Ovary (tissue), 3 donors: Measurements from ENCODE around the gene EHMT2.

Experiments
- EP300 ChIP-seq: sonication (generic); formaldehyde crosslinking; IDR thresholded peaks from one replicate; pipeline ENCODE4 v1.6.1; 2017; ENCODE audit warnings: antibody characterized with exemption
- POLR2A ChIP-seq: fragments of 450-650 bp; IDR thresholded peaks from one replicate; pipeline ENCODE4 v1.6.1; 2017; ENCODE audit warnings: antibody characterized with exemption, mild to moderate bottlenecking, moderate library complexity
- TF ChIP-seq, protein P1 (sequence below), 3 donors: fragments of 450-650 bp in 2 of 3; fragments of 200-600 bp in 1 of 3; IDR thresholded peaks; one replicate each; pipeline versions ENCODE4 v1.5.1 to v1.8.0; 2016 to 2022; ENCODE audit warnings: antibody characterized with exemption in 3 of 3, mild to moderate bottlenecking in 1 of 3
- donor health status: DM: no; HTN: no; CAD: no.

DNA sequence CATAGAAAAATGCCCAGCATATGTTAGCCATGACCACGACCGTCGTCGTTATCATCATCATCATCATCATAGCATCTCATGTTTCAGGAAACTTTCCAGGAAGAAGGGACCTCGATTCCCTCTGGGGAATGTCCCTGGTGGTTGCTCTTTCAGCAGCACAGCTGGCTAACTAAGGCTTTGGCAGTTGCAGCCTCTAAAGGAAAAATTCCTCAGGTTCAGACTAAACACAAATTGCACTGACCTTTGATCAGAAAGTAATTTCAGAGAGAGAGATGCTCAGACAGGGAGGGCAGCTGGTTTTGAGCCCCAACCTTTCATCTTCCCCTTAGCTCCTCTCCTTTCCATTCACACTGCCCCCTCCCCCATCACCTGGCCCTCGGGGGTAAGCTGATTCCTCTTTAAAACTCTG is 42.8 kb upstream of the EHMT2 start:
- TF ChIP-seq, protein P1, sequence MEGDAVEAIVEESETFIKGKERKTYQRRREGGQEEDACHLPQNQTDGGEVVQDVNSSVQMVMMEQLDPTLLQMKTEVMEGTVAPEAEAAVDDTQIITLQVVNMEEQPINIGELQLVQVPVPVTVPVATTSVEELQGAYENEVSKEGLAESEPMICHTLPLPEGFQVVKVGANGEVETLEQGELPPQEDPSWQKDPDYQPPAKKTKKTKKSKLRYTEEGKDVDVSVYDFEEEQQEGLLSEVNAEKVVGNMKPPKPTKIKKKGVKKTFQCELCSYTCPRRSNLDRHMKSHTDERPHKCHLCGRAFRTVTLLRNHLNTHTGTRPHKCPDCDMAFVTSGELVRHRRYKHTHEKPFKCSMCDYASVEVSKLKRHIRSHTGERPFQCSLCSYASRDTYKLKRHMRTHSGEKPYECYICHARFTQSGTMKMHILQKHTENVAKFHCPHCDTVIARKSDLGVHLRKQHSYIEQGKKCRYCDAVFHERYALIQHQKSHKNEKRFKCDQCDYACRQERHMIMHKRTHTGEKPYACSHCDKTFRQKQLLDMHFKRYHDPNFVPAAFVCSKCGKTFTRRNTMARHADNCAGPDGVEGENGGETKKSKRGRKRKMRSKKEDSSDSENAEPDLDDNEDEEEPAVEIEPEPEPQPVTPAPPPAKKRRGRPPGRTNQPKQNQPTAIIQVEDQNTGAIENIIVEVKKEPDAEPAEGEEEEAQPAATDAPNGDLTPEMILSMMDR (IDR thresholded peaks at IDR 0.05), result no peak
- TF ChIP-seq EP300, result no peak
- TF ChIP-seq POLR2A, result no peak
